Right renal pelvis (tissue), 4 donors: Measurements from ENCODE around the gene ZSCAN21. TPM values are rescaled to one million over a fixed set of nuclear protein-coding genes. Genes with fewer than 3 reads are reported as not detected.
"Not testable (repeated sequence)": the region's sequence is repeated elsewhere in the genome, so short reads cannot be mapped to it uniquely, and the experiment has no call there.

Experiments
- DNase-seq, 4 donors: peaks; one replicate each; pipeline ENCODE4 v3.0.0-alpha.2; 2013; ENCODE audit warnings: low read depth in 4 of 4, low spot score in 3 of 4, missing footprints in 1 of 4
- polyA plus RNA-seq, 4 donors: library from polyadenylated mRNA; unstranded; fragments of 120-200 nt; gene quantifications; one replicate each; pipeline ENCODE4 v1.2.1, GENCODE V29; 2013; ENCODE audit not compliant: insufficient read length in 4 of 4

The ZSCAN21 gene
- 10 to 100 TPM; 20.4 to 21.8 (median 21.5) TPM for polyA plus RNA-seq

- peak; percentile 69 to 87 (median 74) for DNase-seq
Observed at GRCh38 chr7:100049441-100050291, at the start of gene ZSCAN21. Gene ZSCAN21 (plus strand): TSS chr7:100049774. CDS start chr7:100057007, 7,233 bp downstream.

GRCh38 chr7:100000239-100000638 lies 49.3 kb upstream of the ZSCAN21 start:
- DNase-seq: no peak

GRCh38 chr7:100003711-100004661 lies 45.6 kb upstream of the ZSCAN21 start:
- DNase-seq: no peak

GRCh38 chr7:100007887-100008286 lies 41.7 kb upstream of the ZSCAN21 start:
- DNase-seq: no peak

- DNase-seq: no peak
Observed at GRCh38 chr7:100008525-100008924, 41.0 kb upstream of the ZSCAN21 start.

GRCh38 chr7:100009952-100010351 lies 39.6 kb upstream of the ZSCAN21 start:
- not testable (repeated sequence) for DNase-seq

GRCh38 chr7:100010901-100011300 lies 38.7 kb upstream of the ZSCAN21 start:
- DNase-seq: no peak

GRCh38 chr7:100011516-100011915 lies 38.1 kb upstream of the ZSCAN21 start:
- DNase-seq: no peak

GRCh38 chr7:100012385-100013327 lies 36.9 kb upstream of the ZSCAN21 start:
- not testable (repeated sequence) for DNase-seq

- DNase-seq: no peak
Observed at GRCh38 chr7:100013328-100013676, 36.3 kb upstream of the ZSCAN21 start.

- peak; percentile 83 to 88 (median 86) for DNase-seq
Observed at GRCh38 chr7:100015232-100016214, 34.1 kb upstream of the ZSCAN21 start, which contains the start of gene ZKSCAN1. Gene ZKSCAN1 (plus strand): TSS chr7:100015596. CDS start chr7:100023507, 7,911 bp downstream.

GRCh38 chr7:100016215-100016901 lies 33.2 kb upstream of the ZSCAN21 start:
- peak in 3 of 4 donors; percentile 2 to 5 (median 5) for DNase-seq

- no peak for DNase-seq
Observed at GRCh38 chr7:100017300-100017699, 32.3 kb upstream of the ZSCAN21 start.

GRCh38 chr7:100017875-100018274 lies 31.7 kb upstream of the ZSCAN21 start:
- no peak for DNase-seq

GRCh38 chr7:100019908-100020307 lies 29.7 kb upstream of the ZSCAN21 start:
- no peak for DNase-seq

- no peak for DNase-seq
Observed at GRCh38 chr7:100021297-100021696, 28.3 kb upstream of the ZSCAN21 start.

GRCh38 chr7:100022621-100023020 lies 27.0 kb upstream of the ZSCAN21 start:
- DNase-seq: no peak

- DNase-seq: no peak
Observed at GRCh38 chr7:100023526-100023925, 26.0 kb upstream of the ZSCAN21 start.
